Endometrium (tissue), 2 donors: Measurements from ENCODE around the gene TTC22.

ENCODE experiments used
- FAIRE-seq: peaks from 2 replicates; lab custom pipeline; 2012; peaks lifted over from hg19 to GRCh38; lab: Jason Lieb, UNC
- donor health status: control.
- donor health status: control.

TTC22 gene

DNA sequence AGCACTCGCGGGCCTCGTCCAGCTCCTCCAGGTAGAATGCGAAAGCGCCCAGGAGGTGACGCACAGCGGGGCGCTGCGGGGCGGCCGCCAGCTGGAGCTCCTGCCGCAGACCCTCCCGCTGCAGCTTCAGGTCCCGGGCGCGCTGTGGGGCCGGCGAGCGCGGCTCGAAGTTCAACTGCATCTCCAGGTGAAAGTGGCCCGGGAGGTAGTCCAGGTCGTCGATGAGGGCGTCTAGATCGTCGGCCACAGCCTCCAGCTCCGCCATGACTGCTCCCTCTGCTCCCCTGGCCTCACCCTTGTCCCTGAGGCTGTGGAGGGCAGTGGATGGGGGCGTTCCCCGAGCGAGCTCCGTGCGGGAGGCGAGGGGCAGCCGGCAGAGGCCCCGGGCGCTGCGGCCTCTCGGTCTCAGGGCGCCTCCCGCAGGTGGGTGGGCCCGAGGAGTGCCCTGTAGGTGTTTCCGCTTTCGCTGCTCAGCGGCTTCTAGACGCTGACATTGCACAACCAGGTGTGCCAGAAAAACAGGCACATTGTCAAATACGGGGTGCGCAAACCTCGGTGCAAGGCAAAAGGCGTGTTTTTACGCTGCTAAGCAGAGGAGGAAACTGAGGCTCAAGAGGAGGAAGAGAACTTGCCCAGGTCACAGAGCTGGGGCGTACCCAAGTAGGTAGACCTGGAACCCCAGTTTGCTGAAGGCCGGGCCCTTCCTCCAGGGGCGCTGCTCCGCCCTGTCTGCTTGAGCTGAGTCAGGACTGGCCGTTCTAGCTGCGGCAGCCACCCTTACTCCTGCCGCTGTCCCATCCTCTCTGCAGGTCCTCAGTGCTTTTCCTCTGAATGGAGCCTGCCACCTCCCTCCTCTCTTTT lies at the start of gene TTC22:
TTC22 (minus strand) TSS at position 425 of the 861 bp plus-strand sequence; CDS start at position 265, 160 bp downstream.
- no peak for FAIRE-seq

DNA sequence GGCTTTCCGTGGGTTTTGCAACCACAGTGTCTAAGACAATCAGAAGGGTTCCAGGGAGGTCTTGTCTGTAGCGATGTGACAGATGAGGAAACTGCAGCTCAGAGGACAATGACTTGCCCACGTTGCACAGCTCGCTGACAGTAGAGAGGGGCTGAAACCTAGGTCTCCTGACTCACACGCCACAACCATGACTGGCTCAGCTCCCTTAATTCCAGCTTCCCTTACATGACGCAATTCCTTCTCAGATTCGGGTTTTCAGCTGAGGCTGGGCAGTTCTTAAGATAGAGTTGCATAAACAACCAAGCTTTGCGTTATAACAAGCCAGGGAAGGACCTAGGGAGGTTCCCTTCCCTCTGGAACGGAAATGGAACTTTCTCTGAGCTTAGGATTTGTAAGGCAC lies 49.6 kb upstream of the TTC22 start:
- no peak for FAIRE-seq

DNA sequence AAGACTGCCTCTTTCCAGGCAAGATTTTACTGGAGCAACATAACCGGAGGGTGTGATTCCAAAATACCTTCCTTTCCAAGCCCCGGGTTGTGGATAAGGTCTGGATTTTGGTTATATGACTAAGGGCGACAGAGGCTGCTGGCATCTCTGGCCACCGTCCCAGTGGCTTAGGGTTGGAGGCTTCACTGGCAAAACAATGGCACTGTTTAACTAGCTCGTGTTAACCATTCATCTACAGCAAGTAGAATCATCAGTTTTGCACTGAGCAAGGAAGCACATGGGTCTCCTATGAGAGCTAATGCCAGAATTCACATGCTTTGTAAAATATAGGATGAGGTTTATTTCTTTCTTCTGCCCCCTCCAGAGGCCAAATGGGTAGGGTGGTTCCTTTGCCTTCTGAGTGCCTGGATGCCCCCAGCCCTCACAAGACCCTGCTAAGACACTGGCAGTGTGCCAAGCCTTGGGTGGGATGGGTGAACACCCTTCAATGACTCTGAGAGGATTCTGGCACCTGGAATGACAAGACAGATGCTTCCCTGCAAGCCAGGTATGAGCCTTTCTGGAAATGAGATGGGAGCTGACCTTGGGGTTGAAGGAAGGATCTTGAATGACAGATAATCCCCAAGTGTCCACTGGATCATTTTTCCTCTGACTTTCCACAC lies 49.1 kb upstream of the TTC22 start:
- no peak for FAIRE-seq

DNA sequence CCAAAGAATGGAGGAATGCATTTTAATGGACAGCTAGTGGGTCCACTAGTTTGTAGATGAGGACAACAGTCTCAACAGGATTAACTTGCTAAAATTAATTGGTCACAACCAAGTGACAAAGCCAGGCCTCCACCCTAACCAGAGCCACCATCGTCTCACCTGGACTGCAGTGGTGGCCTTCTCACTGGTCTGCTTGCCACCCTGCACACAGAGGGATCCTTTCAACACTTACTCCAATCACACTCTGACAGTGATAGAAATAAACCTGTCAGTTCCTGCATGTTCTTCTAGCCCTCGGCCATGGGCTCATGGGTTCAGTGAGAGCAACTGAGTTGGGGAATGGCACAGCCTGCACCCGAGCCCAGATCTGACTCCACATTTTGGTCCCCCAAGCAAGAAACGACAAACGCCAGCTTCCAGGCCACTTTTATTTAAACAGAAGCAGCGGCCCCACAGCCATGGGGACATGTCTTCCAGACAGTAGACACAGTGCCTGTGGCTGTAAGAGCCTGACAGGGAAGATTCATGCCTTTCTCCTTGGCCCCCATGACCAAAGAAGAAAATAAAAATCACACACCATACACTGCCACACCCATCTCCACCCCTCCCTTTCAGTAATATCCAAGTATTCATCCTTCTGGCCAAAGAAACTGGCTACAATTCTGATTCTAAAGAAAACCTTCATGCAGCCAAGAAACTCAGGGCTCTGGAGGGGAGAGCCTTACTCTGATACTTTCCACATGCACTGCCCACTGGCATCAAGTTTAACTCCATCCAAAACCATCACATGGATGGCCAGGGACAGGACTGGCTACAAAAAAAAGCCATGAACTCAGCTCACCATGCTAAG lies 48.3 kb upstream of the TTC22 start:
- no peak for FAIRE-seq

DNA sequence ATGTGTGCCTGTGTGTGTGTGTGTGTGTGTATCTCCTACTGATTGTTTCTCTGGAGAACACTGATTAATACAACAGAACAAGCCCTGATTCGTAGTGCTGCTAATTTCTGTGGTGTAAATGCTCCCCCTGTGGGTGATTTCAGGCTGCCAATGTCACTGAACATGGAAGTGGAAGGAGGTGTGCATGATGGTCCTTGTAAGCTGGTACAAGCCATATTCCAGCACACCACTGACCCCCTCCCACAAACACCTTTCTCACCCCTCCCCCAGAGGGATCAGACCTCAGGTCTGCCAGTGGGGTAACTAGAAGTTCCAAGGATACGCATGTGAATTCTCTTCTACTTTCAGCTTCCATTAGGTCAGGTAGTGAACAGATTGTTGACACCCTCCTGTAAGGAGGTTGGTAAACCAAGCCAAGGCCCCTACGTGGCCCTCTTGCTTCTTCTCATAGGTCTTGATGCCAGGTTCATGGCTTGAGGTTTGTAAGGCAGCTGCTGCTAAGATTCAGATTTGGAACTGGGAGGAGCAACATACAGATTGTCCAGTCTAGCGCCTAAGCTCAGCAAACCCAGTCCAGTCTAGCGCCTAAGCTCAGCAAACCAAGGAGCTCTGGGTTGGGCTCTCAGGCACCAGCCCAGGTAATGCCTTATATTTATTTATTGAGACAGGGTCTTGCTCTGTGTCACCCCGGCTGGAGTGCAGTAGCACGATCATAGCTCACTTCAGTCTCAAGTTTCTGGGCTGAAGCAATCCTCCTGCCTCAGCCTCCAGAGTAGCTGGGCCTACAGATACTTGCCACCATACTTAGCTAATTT lies 47.2 kb upstream of the TTC22 start:
- FAIRE-seq, result no peak

DNA sequence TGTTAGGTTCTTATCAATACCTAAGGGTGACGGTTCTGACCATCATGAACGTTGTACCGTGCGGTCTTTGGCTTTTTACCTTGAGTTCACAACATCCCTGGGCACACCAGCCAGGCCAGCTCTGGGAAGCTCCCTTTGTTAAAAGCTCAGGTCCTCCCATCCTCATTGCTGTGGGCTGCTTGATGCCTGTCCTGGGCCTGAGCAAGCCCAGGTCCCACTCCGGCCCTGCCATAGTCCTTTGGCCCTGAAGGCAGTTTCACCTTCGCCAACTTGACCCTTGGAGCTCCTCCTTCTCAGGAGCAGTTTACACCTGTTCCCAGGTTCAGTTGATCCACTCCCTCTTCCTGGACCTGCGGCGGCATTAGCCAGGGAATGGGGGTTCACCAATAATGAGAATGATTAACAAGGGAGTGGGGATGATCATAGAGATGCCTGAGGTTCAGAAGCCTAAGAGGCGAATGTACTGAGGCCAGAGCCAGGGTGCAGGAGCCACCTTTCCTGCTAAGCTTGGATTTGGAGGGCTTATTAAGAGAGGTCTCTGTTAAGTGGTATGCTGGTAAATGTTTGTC lies 45.7 kb upstream of the TTC22 start:
- no peak for FAIRE-seq

DNA sequence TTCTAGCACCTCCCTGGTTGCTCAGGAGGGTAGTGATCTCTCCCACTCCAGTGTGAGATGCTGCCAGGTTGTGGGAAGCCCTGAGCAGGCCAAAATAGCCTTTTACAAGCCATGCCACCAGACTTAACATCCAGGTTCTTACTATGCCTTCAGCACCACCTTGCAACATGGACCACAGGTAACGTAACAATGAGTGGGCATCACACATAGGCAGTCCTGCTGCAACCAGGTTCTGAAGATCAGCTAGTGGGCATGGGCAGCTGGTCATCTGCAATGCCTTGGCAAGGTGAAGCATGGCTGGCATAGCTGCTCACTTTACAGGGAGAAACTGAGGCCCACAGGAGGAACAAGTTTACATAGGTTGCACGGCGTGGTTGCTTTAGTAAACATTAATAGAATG lies 45.2 kb upstream of the TTC22 start:
- FAIRE-seq, result no peak

DNA sequence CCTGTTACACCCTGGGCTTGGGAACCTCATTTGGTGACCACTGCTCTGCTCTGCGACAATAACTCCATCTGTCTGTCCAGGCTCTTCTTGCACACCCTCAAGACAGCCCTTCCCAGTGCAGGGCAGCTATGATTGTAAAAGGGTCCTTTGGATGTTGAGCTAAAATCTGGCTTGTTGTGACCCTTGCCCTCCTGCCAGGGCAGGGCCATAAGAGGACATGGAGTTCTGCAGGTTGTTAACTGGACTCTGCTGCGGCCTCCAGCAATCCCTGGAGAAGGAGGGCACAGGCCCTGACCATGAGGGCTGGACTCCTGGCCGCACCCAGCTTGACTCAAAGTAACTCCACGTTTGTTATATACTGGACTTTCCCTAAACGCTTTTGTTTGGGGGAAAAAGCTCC lies 44.6 kb upstream of the TTC22 start:
- FAIRE-seq, result no peak

DNA sequence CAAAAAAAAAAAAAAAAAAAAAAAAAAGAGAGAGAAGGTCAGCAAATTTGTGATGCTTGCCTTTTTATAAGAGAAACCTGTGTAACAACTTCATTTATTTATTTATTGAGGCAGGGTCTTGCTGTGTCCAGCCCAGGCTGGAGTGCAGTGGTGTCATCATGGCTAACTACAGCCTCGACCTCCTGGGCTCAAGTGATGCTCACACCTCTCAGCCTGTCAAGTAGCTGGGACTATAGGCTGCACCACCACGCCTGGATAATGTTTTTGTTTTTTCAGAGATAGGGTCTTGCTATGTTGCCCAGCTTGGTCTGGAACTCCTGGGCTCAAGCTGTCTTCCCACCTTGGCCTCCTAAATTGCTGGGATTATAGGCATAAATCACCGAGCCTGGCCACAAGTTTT lies 43.4 kb upstream of the TTC22 start:
- no peak for FAIRE-seq

DNA sequence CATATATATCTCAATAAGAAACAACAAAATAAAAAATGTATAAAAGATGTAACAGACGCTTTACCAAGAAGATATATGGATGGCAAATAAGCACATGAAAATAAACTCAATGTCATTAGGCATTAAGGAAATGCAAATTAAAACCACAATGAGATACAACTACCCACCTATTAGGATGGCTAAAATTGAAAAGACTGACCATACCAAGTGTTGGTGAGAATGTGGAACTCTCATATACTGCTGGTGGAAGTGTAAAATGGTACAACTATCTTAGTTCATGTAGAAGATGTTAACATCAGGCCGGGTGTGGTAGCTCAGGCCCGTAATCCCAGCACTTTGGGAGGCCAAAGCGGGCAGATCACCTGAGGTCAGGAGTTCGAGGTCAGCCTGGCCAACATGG lies 42.3 kb upstream of the TTC22 start:
- FAIRE-seq, result no peak

DNA sequence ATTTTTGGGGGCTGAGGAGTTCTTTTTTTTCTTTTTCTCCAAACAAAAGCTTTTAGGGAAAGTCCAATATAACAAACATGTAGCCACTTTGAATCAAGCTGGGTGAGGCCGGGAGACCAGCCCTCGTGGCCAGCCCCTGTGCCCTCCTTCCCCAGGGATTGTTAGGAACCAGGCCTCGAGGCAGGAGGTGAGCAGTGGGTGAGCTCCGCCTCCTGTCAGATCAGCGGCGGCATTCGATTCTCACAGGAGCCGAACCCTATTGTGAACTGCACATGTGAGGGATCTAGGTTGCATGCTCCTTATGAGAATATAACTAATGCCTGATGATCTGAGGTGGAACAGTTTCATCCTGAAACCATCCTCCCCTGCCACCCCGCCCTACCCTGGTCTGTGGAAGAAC lies 41.8 kb upstream of the TTC22 start:
- no peak for FAIRE-seq

DNA sequence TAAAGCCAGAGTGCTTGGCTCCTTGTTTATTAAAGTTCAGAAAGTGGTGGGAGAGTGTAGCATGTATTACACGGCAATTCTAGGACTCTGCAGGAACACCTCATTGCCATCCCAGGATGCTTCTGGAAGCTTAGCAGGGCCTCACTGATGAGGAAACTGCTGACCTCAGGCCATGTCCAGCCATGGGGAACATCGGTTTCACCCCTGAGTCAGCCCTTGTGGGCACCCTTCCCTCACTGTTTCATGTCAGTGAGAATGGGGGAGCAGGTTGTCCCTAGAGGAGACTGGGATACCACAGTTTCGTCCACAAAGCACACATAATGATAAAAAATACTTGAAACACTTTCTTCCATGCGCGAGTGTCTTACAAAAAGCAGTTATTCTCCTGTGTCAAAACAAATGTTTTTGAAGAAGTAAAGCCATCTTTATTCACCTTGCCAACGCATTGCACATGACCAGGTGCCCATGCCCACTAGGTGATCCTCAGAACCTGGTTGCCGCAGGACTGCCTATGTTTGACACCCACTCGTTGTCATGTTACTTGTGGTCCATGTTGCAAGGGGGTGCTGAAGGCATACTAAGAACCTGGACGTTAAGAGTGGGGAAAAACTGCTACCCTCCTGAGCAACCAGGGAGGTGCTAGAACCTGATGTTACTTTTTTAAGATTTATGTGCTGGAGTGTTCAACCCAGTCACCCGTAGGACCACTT lies 41.2 kb upstream of the TTC22 start:
- FAIRE-seq, result no peak

DNA sequence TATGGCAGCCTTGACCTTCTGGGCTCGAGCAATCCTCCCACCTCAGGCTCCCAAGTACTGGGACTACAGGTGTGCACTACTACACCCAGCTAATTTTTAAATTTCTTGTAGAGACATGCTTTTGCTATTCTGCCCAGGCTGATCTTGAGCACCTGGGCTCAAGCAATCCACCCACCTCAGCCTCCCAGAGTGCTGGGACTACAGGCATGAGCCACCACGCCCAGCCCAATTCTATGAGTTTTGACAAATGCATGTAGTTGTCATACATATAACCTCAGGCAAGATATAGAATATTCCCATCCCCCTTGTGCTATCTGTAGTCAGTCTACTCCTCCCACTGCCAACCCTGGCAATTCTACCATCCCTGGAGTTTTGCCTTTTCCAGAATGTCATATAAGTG lies 38.7 kb upstream of the TTC22 start:
- no peak for FAIRE-seq

DNA sequence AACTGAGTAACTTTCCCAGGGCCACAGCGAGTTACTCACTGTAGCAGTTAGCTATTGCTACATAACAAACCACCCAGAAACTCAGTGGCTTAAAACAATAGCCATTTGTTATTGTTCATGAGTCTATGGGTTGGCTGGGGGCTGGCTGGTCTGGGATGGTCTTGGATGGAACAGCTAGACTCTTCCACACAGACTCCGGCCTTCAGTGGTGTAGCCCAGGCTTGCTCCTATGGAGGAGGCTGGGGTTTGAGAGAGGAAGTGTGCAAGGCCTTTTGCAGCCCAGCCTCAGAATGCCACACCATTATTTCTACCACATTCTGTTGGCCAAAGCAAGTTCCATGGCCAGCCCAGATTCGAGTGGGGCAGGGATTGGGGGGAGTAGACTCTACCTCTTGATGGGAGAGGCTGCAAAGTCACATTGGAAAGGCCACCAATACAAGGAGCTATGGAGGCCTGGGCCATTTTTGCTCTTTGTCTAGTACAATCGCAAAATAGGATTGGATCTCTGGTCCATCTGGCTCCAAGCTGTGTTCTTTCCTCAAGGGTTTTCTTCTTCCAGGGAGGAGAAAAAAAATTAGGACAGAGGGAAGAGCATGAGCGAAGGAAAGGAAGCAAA lies 37.5 kb upstream of the TTC22 start:
- no peak for FAIRE-seq

DNA sequence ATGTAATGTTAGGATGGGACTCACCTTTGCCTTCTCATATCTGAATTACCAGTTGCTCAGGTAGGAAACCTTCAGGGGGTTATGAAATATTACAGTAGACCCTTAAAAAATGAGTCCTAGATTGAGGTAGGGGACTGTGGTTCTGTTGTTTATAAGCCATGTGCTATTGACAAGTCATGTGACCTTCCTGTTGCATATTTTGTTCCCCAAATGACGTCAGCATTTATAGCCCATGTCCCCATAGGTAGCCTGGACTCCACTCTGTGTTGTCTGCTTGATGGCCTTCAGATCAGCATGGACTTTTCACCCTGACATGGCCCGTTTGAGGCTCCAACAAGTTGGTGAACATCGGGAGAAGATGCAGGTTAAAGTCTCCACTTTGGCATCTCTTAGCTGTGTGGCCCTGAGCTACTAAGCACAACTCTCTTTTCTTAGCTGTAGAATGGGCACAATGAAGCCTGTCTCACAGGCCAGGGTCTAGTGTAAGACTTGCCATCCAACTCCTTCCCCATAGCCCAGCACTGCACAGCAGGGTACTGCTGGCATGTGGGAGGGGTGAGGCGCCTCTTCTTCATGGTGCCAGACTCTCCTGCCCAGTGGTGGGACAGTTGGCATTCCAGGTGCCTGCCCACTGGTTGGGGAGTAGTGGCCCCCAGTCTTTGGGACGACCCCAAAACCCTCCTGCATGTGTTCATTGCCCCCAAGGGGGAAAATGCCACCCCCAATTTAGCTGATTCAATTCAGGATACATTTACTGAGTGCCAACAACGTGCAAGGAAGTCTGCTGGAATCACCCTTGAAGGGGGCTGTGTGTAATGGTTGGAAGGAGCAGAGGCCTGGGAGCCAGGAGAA lies 36.1 kb upstream of the TTC22 start:
- FAIRE-seq, result no peak

DNA sequence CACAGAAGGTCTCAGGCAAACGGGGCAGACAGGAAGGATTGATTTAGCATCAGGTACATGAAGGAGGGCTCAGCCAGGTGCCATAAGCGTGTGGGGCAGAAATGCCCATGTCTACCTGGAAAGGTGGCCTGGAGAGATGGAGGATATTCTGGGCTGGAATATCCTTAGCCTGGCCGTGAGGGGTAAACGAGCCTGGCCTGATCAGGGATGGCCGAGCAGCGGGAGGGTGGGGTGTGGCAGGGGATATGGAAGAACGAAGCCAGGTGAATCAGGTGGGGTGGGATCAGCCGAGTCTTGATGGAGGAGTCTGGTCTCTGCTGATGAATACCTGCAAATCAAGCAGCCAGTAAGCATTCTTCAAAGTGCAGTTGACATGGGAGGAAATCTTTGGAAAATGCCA lies 35.5 kb upstream of the TTC22 start:
- FAIRE-seq, result no peak

DNA sequence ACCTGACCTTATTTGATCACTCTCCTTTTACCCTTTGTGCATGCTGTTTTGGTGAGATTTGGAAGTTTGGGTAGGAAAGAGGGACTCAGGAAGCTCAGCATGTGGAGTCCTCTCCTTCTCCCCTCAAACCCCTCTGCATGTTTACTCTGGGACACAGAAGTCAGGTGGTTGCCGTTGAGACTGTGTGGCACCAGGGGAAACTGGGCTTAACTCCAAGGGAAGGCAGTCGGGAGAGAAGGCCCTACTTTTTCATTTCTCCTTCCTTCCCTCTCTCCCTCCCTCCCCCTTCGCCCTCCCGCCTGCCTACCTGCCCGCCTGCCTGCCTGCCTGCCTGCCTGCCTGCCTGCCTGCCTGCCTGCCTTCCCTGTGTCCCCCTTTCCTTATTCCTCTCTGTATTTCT lies 34.8 kb upstream of the TTC22 start:
- FAIRE-seq, result no peak

DNA sequence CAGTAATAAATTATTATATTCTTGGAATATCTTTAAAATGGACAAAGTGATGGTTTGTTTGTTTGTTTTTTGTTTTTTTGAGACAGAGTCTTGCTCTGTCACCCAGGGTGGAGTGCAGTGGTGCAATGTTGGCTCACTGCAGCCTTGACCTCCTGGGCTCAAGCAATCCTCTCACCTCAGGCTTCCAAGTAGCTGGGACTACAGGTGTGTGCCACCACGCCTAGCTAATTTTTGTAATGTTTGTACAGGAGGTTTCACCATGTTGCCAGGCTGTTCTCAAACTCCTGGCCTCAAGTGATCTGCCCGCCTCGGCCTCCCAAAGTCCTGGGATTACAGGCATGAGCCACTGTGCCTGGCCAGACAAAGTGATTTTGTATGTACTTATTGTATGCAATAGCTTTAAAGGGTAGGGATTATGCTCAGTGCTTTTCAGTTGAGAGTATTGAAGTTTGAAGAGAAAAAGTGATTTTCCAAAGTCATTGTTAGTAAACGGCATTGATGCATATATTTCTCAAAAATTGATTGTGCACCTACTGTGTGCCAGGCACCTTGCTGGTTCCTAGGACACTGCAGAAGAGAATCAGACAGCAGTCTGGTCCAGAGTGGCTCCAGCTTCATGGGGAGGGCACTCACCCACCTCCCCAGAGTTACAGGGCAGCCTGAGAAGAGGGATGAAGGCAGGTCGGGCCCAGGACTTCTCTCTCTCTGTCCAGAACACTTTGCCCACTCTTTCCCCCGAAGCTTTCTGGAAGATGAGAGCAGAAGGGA lies 34.2 kb upstream of the TTC22 start:
- no peak for FAIRE-seq
